Measurements from ENCODE around the gene EPHA4.

Gene EPHA4

DNA sequence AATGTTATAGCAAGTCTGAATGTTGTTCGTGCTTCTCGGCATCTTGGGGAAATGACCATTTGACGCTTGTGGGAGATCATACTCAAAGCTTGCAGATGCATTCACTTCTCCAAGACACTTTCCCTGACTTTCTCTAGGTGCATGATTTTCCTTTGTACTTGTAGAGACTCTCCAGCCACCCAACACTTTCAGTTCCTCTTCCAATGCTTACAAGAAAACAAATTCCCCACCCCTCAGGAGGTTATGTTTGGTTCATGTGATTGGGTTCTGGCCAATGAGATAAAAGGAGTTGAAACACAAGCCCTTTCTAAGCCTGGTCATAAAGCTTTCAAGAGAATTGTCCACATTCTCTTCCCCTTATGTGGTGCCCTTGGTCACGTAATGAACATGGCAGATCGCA lies 156.3 kb downstream of the EPHA4 start:
- no peak overlapping the region for H2BK5ac ChIP-seq (ENCODE audit: low read depth, low read length, poor library complexity, severe bottlenecking)
- no peak overlapping the region for H3K9ac ChIP-seq (ENCODE audit: low read length)
- H4K91ac ChIP-seq (ENCODE audit: low read length): no peak overlapping the region
- H3K4me1 ChIP-seq (ENCODE audit: control insufficient read depth, insufficient read depth, low read depth, low read length): no peaks in the 10 kb centered on the region
- no peak for DNase-seq
- no peak overlapping the region for H2AFZ ChIP-seq (ENCODE audit: low read depth, low read length)
- no peak overlapping the region for H3K4ac ChIP-seq (ENCODE audit: low read depth in 1 of 2, low read length in 2 of 2)
- H4K8ac ChIP-seq (ENCODE audit: low read length): no peak overlapping the region
- H3K36me3 ChIP-seq (ENCODE audit: control insufficient read depth in 1 of 2, insufficient read depth in 2 of 2, low read depth in 1 of 2, low read length in 2 of 2): peaks cover 9 to 29% of the 10 kb centered on the region in 2 experiments
- no peak overlapping the region for H3K23ac ChIP-seq (ENCODE audit: low read length in 2 of 2)
- no peak overlapping the region for H2BK12ac ChIP-seq (ENCODE audit: low read length in 2 of 2)
- H3K4me3 ChIP-seq (ENCODE audit: insufficient read depth in 1 of 2, low read depth in 1 of 2, low read length in 2 of 2): no peak overlapping the region
- no peak overlapping the region for H2AK5ac ChIP-seq (ENCODE audit: low read length, severe bottlenecking)
- H3K79me1 ChIP-seq (replicated peaks; ENCODE audit: low read length, poor library complexity, severe bottlenecking): peaks cover 16% of the 10 kb centered on the region
- no peaks in the 10 kb centered on the region for H3K27me3 ChIP-seq (ENCODE audit: control insufficient read depth in 1 of 2, insufficient read depth in 1 of 2, low read length in 2 of 2)
- no peak overlapping the region for H3K18ac ChIP-seq (ENCODE audit: low read depth in 1 of 2, low read length in 2 of 2)
- no peak overlapping the region for H2BK120ac ChIP-seq (ENCODE audit: low read depth, low read length)
- H3K4me2 ChIP-seq (ENCODE audit: low read length, poor library complexity, severe bottlenecking): no peak overlapping the region
- H3K9me3 ChIP-seq (ENCODE audit: control insufficient read depth, low read length): peaks cover 6% of the 10 kb centered on the region
- no peak overlapping the region for H2BK15ac ChIP-seq (ENCODE audit: low read depth, poor library complexity, severe bottlenecking)
- no peak overlapping the region for H3K27ac ChIP-seq (ENCODE audit: low read length, poor library complexity, severe bottlenecking)
- WGBS: 98% methylated on average over 5 of the region's 5 CpGs
- no peak overlapping the region for H3K14ac ChIP-seq (ENCODE audit: low read length in 2 of 2)

DNA sequence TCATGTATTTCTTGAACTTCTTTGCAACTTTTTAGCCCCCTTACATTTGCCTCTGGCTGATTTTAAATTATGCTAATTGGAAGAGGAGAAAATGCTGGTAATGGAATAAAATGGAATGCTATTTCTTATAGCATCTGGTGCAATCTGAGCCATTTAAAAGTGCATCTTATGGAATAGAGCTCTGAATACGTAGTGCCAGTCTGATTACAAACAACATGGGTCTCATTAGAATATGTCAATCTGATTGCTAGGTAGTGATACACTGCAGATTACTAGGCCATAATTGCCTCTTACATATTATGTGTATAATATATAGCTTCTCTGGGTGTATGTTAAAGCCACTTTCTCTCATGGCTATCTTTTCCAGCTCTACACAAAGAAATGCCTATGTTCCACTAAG lies 159.1 kb downstream of the EPHA4 start:
- Histone ChIP-seq H2BK5ac (ENCODE audit: low read depth, low read length, poor library complexity, severe bottlenecking) (no peak overlapping the region), H3K18ac (ENCODE audit: low read depth in 1 of 2, low read length in 2 of 2) (no peak overlapping the region), H3K27ac (ENCODE audit: low read length, poor library complexity, severe bottlenecking) (no peak overlapping the region), H3K4me1 (ENCODE audit: control insufficient read depth, insufficient read depth, low read depth, low read length) (no peaks in the 10 kb centered on the region), H3K23ac (ENCODE audit: low read length in 2 of 2) (no peak overlapping the region), H3K4me2 (ENCODE audit: low read length, poor library complexity, severe bottlenecking) (no peak overlapping the region), H3K36me3 (ENCODE audit: control insufficient read depth in 1 of 2, insufficient read depth in 2 of 2, low read depth in 1 of 2, low read length in 2 of 2) (peaks cover 0 to 3% of the 10 kb centered on the region in 2 experiments), H4K8ac (ENCODE audit: low read length) (no peak overlapping the region), H2BK12ac (ENCODE audit: low read length in 2 of 2) (no peak overlapping the region), H3K4me3 (ENCODE audit: insufficient read depth in 1 of 2, low read depth in 1 of 2, low read length in 2 of 2) (no peak overlapping the region), H2BK120ac (ENCODE audit: low read depth, low read length) (no peak overlapping the region), H3K4ac (ENCODE audit: low read depth in 1 of 2, low read length in 2 of 2) (no peak overlapping the region), H3K79me1 (replicated peaks; ENCODE audit: low read length, poor library complexity, severe bottlenecking) (no peaks in the 10 kb centered on the region), H3K9ac (ENCODE audit: low read length) (no peak overlapping the region), H2AFZ (ENCODE audit: low read depth, low read length) (no peak overlapping the region), H3K14ac (ENCODE audit: low read length in 2 of 2) (no peak overlapping the region), H3K9me3 (ENCODE audit: control insufficient read depth, low read length) (peaks cover 6% of the 10 kb centered on the region), H4K91ac (ENCODE audit: low read length) (no peak overlapping the region), H2BK15ac (ENCODE audit: low read depth, poor library complexity, severe bottlenecking) (no peak overlapping the region), H2AK5ac (ENCODE audit: low read length, severe bottlenecking) (no peak overlapping the region), H3K27me3 (ENCODE audit: control insufficient read depth in 1 of 2, insufficient read depth in 1 of 2, low read length in 2 of 2) (no peaks in the 10 kb centered on the region)
- 80% methylated on average over 1 of the region's 1 CpG for WGBS
- DNase-seq: no peak

- Histone ChIP-seq H2BK120ac (ENCODE audit: low read depth, low read length) (no peak overlapping the region), H2AFZ (ENCODE audit: low read depth, low read length) (no peak overlapping the region), H3K4me3 (ENCODE audit: insufficient read depth in 1 of 2, low read depth in 1 of 2, low read length in 2 of 2) (no peak overlapping the region), H3K4ac (ENCODE audit: low read depth in 1 of 2, low read length in 2 of 2) (no peak overlapping the region), H2AK5ac (ENCODE audit: low read length, severe bottlenecking) (no peak overlapping the region), H3K9me3 (ENCODE audit: control insufficient read depth, low read length) (peaks cover 9% of the 10 kb centered on the region), H3K18ac (ENCODE audit: low read depth in 1 of 2, low read length in 2 of 2) (no peak overlapping the region), H3K14ac (ENCODE audit: low read length in 2 of 2) (no peak overlapping the region), H3K27me3 (ENCODE audit: control insufficient read depth in 1 of 2, insufficient read depth in 1 of 2, low read length in 2 of 2) (no peaks in the 10 kb centered on the region), H3K4me1 (ENCODE audit: control insufficient read depth, insufficient read depth, low read depth, low read length) (no peaks in the 10 kb centered on the region), H2BK12ac (ENCODE audit: low read length in 2 of 2) (no peak overlapping the region), H3K27ac (ENCODE audit: low read length, poor library complexity, severe bottlenecking) (no peak overlapping the region), H4K91ac (ENCODE audit: low read length) (no peak overlapping the region), H3K4me2 (ENCODE audit: low read length, poor library complexity, severe bottlenecking) (no peak overlapping the region), H3K36me3 (ENCODE audit: control insufficient read depth in 1 of 2, insufficient read depth in 2 of 2, low read depth in 1 of 2, low read length in 2 of 2) (no peaks in the 10 kb centered on the region), H3K79me1 (replicated peaks; ENCODE audit: low read length, poor library complexity, severe bottlenecking) (no peaks in the 10 kb centered on the region), H3K9ac (ENCODE audit: low read length) (no peak overlapping the region), H4K8ac (ENCODE audit: low read length) (no peak overlapping the region), H2BK15ac (ENCODE audit: low read depth, poor library complexity, severe bottlenecking) (no peak overlapping the region), H3K23ac (ENCODE audit: low read length in 2 of 2) (no peak overlapping the region), H2BK5ac (ENCODE audit: low read depth, low read length, poor library complexity, severe bottlenecking) (no peak overlapping the region)
- WGBS: 94% methylated on average over 4 of the region's 4 CpGs
- DNase-seq: no peak
Measured at GRCh38 chr2:221410487-221410886, 161.6 kb downstream of the EPHA4 start.

DNA sequence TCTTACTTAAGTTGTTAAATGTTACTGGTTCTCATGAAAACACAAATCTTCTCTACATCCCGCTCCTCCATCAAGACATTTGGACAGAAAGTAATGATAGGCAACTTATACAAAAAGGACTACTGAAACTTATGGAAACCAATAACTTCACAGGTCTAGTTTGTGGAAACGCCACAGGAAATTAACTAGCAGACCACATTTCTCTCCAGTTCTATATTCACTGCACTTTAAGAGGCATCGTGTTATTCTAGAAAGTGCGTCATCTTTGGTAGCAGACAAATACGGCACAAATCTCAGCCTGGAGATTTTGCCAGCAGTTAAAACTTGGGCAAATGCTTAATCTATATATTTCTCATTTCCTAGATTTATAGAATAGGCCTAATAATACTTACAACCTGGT lies 164.3 kb downstream of the EPHA4 start:
- Histone ChIP-seq H2BK15ac (ENCODE audit: low read depth, poor library complexity, severe bottlenecking) (no peak overlapping the region), H3K18ac (ENCODE audit: low read depth in 1 of 2, low read length in 2 of 2) (no peak overlapping the region), H3K4me3 (ENCODE audit: insufficient read depth in 1 of 2, low read depth in 1 of 2, low read length in 2 of 2) (no peak overlapping the region), H3K27ac (ENCODE audit: low read length, poor library complexity, severe bottlenecking) (no peak overlapping the region), H3K4ac (ENCODE audit: low read depth in 1 of 2, low read length in 2 of 2) (no peak overlapping the region), H2BK120ac (ENCODE audit: low read depth, low read length) (no peak overlapping the region), H2AK5ac (ENCODE audit: low read length, severe bottlenecking) (no peak overlapping the region), H3K27me3 (ENCODE audit: control insufficient read depth in 1 of 2, insufficient read depth in 1 of 2, low read length in 2 of 2) (no peaks in the 10 kb centered on the region), H4K8ac (ENCODE audit: low read length) (no peak overlapping the region), H2AFZ (ENCODE audit: low read depth, low read length) (no peak overlapping the region), H3K14ac (ENCODE audit: low read length in 2 of 2) (no peak overlapping the region), H2BK12ac (ENCODE audit: low read length in 2 of 2) (no peak overlapping the region), H3K4me2 (ENCODE audit: low read length, poor library complexity, severe bottlenecking) (no peak overlapping the region), H2BK5ac (ENCODE audit: low read depth, low read length, poor library complexity, severe bottlenecking) (no peak overlapping the region), H3K9ac (ENCODE audit: low read length) (no peak overlapping the region), H3K9me3 (ENCODE audit: control insufficient read depth, low read length) (peaks cover 10% of the 10 kb centered on the region), H3K23ac (ENCODE audit: low read length in 2 of 2) (no peak overlapping the region), H3K36me3 (ENCODE audit: control insufficient read depth in 1 of 2, insufficient read depth in 2 of 2, low read depth in 1 of 2, low read length in 2 of 2) (no peaks in the 10 kb centered on the region), H3K4me1 (ENCODE audit: control insufficient read depth, insufficient read depth, low read depth, low read length) (no peaks in the 10 kb centered on the region), H3K79me1 (replicated peaks; ENCODE audit: low read length, poor library complexity, severe bottlenecking) (no peaks in the 10 kb centered on the region), H4K91ac (ENCODE audit: low read length) (no peak overlapping the region)
- 98% methylated on average over 5 of the region's 5 CpGs for WGBS
- no peak for DNase-seq
